Progenitor cell of endocrine pancreas (in vitro differentiated cells): ENCODE data around the gene APOO. TPM values are rescaled to one million over a fixed set of nuclear protein-coding genes. Genes with fewer than 3 reads are reported as not detected.

Experiments
- DNase-seq: peaks from one replicate; pipeline ENCODE4 v3.0.0; 2021; ENCODE audit warnings: low spot score; ENCODE audit not compliant: unreplicated experiment
- H3K27ac Mint-ChIP-seq: 2 replicates; pipeline ENCODE4 v1.8.0; 2021; ENCODE audit warnings: mild to moderate bottlenecking, moderate library complexity, mixed read lengths
- H3K27me3 Mint-ChIP-seq: 2 replicates; pipeline ENCODE4 v1.8.0; 2021; ENCODE audit warnings: mixed read lengths
- H3K36me3 Mint-ChIP-seq: 2 replicates; pipeline ENCODE4 v1.8.0; 2022; ENCODE audit warnings: mixed read lengths; ENCODE audit not compliant: insufficient read depth
- H3K4me1 Mint-ChIP-seq: 2 replicates; pipeline ENCODE4 v1.8.0; 2021; ENCODE audit warnings: low read depth, mixed read lengths
- H3K4me3 Mint-ChIP-seq: 2 replicates; pipeline ENCODE4 v1.8.0; 2021; ENCODE audit warnings: low read depth, mild to moderate bottlenecking, moderate library complexity, mixed read lengths
- H3K9me3 Mint-ChIP-seq: 2 replicates; pipeline ENCODE4 v1.8.0; 2021; ENCODE audit warnings: low read depth, mixed read lengths
- total RNA-seq: library from RNA; stranded (reverse); gene quantifications from 2 replicates; pipeline ENCODE4 v1.2.1, GENCODE V29; 2021
- TF ChIP-seq, protein P1 (sequence below): fragments of 200-600 bp; sonication (generic); IDR thresholded peaks from one replicate; pipeline ENCODE4 v1.5.0; 2021; ENCODE audit warnings: antibody characterized with exemption, mild to moderate bottlenecking; ENCODE audit not compliant: unreplicated experiment

The APOO gene
- total RNA-seq, 1 donor from 2014 or later, result 75.9 TPM

DNA sequence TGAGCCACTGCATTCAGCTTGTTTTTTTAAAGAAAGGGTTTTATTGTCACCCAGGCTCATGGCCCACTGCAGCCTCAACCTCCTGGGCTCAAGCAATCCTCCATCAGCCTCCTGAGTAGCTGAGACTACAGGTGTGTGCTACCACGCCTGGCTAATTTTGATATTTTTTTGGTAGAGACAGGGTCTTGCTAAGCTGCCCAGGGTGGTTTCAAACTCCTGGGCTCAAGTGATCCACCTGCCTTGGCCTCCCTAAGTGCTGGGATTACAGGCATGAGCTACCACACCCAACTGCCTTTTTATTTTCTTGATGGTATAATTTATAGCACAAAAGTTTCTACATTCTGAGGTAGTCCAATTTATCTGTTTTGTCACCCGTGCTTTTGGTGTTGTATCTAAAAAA lies 85.9 kb downstream of the APOO start:
- Mint-ChIP-seq H3K4me1 (peaks cover 15% of the 10 kb centered on the region), H3K9me3 (peaks cover 3% of the 10 kb centered on the region), H3K27me3 (no peaks in the 10 kb centered on the region), H3K27ac (peak overlapping the region; percentile 98), H3K4me3 (no peak overlapping the region), H3K36me3 (peaks cover 3% of the 10 kb centered on the region)
- no peak for DNase-seq
- TF ChIP-seq, protein P1, sequence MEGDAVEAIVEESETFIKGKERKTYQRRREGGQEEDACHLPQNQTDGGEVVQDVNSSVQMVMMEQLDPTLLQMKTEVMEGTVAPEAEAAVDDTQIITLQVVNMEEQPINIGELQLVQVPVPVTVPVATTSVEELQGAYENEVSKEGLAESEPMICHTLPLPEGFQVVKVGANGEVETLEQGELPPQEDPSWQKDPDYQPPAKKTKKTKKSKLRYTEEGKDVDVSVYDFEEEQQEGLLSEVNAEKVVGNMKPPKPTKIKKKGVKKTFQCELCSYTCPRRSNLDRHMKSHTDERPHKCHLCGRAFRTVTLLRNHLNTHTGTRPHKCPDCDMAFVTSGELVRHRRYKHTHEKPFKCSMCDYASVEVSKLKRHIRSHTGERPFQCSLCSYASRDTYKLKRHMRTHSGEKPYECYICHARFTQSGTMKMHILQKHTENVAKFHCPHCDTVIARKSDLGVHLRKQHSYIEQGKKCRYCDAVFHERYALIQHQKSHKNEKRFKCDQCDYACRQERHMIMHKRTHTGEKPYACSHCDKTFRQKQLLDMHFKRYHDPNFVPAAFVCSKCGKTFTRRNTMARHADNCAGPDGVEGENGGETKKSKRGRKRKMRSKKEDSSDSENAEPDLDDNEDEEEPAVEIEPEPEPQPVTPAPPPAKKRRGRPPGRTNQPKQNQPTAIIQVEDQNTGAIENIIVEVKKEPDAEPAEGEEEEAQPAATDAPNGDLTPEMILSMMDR, result no peak

DNA sequence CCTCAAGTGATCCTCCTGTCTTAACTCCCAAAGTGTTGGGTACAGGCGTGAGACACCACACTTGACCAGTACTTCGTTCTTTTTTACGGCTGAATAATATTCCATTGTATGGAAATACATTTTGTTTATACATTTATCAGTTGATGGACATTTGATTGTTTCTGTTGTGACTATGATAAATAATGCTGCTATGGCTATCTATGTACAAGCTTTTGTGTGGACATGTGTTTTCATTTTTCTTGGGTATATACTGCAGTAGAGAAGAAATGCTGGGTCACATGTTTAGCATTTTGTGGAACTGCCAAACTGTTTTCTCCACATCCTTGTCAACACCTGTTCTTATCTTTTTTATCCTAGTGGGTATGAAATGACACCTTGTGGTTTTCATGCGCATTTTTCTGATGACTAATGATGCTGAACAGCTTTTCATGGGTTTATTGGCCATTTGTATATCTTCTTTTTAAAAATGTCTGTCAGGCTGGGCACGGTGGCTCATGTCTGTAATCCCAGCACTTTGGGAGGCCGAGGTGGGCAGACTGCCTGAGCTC lies 87.4 kb downstream of the APOO start:
- Mint-ChIP-seq H3K4me3 (no peak overlapping the region), H3K27me3 (no peaks in the 10 kb centered on the region), H3K36me3 (no peaks in the 10 kb centered on the region), H3K9me3 (no peaks in the 10 kb centered on the region), H3K4me1 (peaks cover 16% of the 10 kb centered on the region), H3K27ac (no peak overlapping the region)
- DNase-seq, result no peak
- TF ChIP-seq, protein P1, result no peak

DNA sequence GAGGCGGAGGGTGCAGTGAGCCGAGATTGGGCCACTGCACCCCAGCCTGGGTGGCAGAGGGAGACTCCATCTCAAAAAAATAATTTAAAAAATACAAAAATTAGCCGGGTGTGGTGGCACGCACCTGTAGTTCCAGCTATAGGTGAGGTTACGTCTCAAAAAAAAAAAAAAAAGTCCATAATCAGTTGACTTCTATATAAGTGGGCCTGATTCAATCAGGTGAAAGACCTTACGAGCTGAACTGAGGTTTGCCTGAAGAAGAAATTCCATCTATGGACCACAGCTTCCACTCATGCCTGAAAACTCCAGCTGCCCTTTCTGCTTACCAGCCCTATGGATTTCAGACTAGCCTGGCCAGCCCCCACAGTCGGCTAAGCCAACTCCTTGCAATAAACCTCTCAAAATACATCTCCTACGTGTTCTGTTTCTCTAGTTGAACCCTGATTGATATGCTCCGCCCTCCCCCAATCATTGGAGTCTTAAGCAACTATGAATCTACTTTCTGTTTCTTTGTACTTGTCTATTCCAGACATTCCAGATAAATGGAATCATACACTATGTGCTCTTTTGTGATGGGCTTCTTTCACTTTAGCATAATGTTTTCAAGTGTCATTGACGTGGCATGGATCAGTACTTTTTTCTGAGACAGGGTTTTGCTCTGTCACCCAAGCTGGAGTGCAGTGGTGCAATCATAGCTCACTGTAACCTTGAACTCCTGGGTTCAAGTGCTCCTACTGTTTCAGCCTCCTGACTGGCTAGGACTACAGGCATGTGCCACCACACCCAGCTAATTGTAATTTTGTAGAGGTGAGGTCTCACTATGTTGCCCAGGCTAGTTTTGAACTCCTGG lies 88.1 kb downstream of the APOO start:
- H3K36me3 Mint-ChIP-seq, result no peaks in the 10 kb centered on the region
- H3K27ac Mint-ChIP-seq, result peak overlapping the region; percentile 1
- TF ChIP-seq, protein P1, result no peak
- no peak overlapping the region for H3K4me3 Mint-ChIP-seq
- peaks cover 16% of the 10 kb centered on the region for H3K4me1 Mint-ChIP-seq
- no peaks in the 10 kb centered on the region for H3K27me3 Mint-ChIP-seq
- DNase-seq, result no peak
- no peaks in the 10 kb centered on the region for H3K9me3 Mint-ChIP-seq

DNA sequence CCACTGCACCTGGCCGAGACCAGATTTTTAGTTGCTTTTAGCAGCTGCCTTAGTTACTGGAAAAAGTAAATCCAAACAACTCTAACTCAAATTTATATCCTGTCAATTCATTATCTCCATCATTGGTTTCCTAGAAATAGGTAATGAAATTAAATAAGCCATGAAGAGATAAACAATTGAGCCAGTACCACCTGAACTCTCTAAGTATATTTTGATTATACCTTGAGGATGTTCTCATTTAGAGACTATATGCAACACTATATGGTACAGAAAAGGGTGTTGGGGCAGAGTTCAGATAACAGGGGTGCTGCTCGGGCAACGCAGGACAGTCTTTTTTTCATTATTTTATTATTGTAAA lies 89.8 kb downstream of the APOO start:
- H3K27ac Mint-ChIP-seq, result peak overlapping the region; percentile 29
- no peaks in the 10 kb centered on the region for H3K9me3 Mint-ChIP-seq
- DNase-seq, result no peak
- TF ChIP-seq, protein P1, result no peak
- H3K36me3 Mint-ChIP-seq, result no peaks in the 10 kb centered on the region
- H3K4me3 Mint-ChIP-seq, result no peak overlapping the region
- no peaks in the 10 kb centered on the region for H3K27me3 Mint-ChIP-seq
- H3K4me1 Mint-ChIP-seq, result peaks cover 13% of the 10 kb centered on the region

DNA sequence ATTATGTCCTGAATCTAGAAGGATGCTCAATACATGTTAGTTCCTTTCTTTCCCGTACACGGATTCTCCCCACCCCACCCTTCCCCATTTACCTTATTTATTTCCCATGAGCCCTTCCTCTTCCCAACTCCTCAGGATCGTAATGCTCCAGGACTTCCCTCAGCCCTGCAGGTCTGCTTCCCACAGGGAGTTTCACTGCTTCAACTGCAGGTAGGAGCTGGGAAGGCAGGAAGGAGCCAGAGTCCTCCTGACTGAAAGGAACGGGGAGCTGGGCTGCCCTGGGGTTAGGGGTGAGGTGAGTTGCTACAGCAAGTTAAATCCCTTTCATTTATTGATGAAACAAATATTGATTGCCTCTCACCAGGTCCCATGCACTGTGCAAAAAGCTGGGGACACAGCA lies 91.6 kb downstream of the APOO start:
- Mint-ChIP-seq H3K9me3 (no peaks in the 10 kb centered on the region), H3K27me3 (no peaks in the 10 kb centered on the region), H3K27ac (no peak overlapping the region), H3K36me3 (no peaks in the 10 kb centered on the region), H3K4me3 (no peak overlapping the region), H3K4me1 (peaks cover 3% of the 10 kb centered on the region)
- TF ChIP-seq, protein P1, result no peak
- no peak for DNase-seq
